K562 (cell line): ENCODE results near the gene ANO9. TPM values are rescaled to one million over a fixed set of nuclear protein-coding genes. Genes with fewer than 3 reads are reported as not detected.

Experiments
- CSDE1 ChIP-seq, 2 experiments: fragments of 450-650 bp; IDR thresholded peaks; 2 replicates each; pipeline ENCODE4 v1.6.1; 2016; ENCODE audit warnings: mild to moderate bottlenecking in 1 of 2
- NCOA2 ChIP-seq, 2 experiments: fragments of 450-650 bp; IDR thresholded peaks; 2 replicates each; pipeline ENCODE4 v1.6.1; 2018; ENCODE audit warnings: mild to moderate bottlenecking in 2 of 2, moderate library complexity in 1 of 2; ENCODE audit not compliant: partially characterized antibody in 2 of 2
- POLR2G ChIP-seq: fragments of 200-400 bp; formaldehyde crosslinking; IDR thresholded peaks from 2 replicates; pipeline ENCODE4 v1.6.1; 2017; ENCODE audit warnings: low read depth, mild to moderate bottlenecking, antibody characterized with exemption, low read length, moderate library complexity
- SNRNP70 ChIP-seq: fragments of 200-400 bp; formaldehyde crosslinking; optimal IDR thresholded peaks from 2 replicates; pipeline ENCODE3; 2017; ENCODE audit warnings: low read depth, low read length
- SOX6 ChIP-seq: fragments of 450-650 bp; IDR thresholded peaks from 2 replicates; pipeline ENCODE4 v1.6.1; 2014; ENCODE audit warnings: mild to moderate bottlenecking
- ZNF23 ChIP-seq: fragments of 250-450 bp; sonication (Bioruptor Pico); IDR thresholded peaks from 2 replicates; pipeline ENCODE4 v1.4.0; 2020; ENCODE audit warnings: mild to moderate bottlenecking
- polyA plus RNA-seq, 8 experiments: library from polyadenylated mRNA; depleted of rRNA in 4 of 8; stranded (reverse) in 5 of 8; unstranded in 3 of 8; fragments of >200 nt; fragmentation: Nextera tagmentation in 2 of 8; fragmentation: Illumina TruSeq in 1 of 8; extraction: Ambion mirVana in 2 of 8; extraction: Trizol in 1 of 8; gene quantifications; 2 replicates each; pipeline versions ENCODE4 v1.2.1 to v1.2.3, GENCODE V29; 2011 to 2014; ENCODE audit warnings: inconsistent platforms in 1 of 8, missing spikeins in 1 of 8
- total RNA-seq, 7 experiments: library from RNA; depleted of rRNA in 6 of 7; stranded (reverse); fragments of >200 nt in 6 of 7; fragmentation: Illumina TruSeq in 2 of 7; extraction: Trizol in 2 of 7; gene quantifications; 2 replicates each; pipeline versions ENCODE4 v1.2.1 to v1.2.3, GENCODE V29; 2011 to 2021; ENCODE audit warnings: low replicate concordance in 1 of 7
- TF ChIP-seq, protein P1 (sequence below): sonication (generic); formaldehyde crosslinking; IDR thresholded peaks from 2 replicates; pipeline ENCODE4 v1.8.0; 2022; ENCODE audit warnings: mild to moderate bottlenecking, missing genetic modification reagents
- TF ChIP-seq, protein P2 (sequence below): sonication (generic); formaldehyde crosslinking; IDR thresholded peaks from 2 replicates; pipeline ENCODE4 v1.8.1; 2023; ENCODE audit warnings: mild to moderate bottlenecking, missing genetic modification reagents

ANO9 gene
- total and polyA plus RNA-seq, 9 of the 15 experiments (the other 6 are each of a cell fraction or from before 2014, with no cell fraction given): 0.20 to 14.5 (median 4.5) TPM

DNA sequence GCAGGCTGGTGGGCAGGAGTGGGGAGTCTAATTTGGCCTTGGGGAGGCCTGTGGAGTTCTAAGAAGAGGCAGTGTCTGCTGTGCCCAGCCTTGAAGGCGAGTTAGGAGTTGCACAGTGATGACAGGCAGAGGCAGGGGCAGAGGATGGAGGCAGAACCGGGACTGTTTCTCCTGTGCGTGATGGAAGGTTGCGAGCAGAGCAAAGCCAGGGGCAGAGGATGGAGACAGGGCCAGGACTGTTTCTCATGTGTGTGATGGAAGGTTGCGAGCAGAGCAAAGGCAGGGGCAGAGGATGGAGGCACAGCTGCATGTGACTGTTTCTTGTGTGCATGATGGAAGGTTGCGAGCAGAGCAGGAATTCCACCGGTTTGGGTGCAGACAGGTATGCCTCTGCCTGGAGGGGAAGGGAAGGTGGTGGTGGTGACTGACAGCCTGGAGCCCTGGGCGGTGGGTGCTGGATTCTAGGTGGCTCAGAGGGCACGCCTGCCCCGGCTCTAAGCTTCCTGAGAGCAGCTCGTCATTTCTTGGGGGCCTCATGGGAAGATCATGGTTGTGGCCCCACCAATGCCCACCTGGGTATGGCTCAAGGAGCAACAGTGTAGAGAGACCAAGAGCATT is 63.8 kb downstream of the ANO9 start (continued):
- TF ChIP-seq, protein P1, sequence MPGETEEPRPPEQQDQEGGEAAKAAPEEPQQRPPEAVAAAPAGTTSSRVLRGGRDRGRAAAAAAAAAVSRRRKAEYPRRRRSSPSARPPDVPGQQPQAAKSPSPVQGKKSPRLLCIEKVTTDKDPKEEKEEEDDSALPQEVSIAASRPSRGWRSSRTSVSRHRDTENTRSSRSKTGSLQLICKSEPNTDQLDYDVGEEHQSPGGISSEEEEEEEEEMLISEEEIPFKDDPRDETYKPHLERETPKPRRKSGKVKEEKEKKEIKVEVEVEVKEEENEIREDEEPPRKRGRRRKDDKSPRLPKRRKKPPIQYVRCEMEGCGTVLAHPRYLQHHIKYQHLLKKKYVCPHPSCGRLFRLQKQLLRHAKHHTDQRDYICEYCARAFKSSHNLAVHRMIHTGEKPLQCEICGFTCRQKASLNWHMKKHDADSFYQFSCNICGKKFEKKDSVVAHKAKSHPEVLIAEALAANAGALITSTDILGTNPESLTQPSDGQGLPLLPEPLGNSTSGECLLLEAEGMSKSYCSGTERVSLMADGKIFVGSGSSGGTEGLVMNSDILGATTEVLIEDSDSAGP (CRISPR knock-in tag): no peak
- TF ChIP-seq POLR2G (no peak), CSDE1 (IDR thresholded peaks at IDR 0.05) (no peak), NCOA2 (IDR thresholded peaks at IDR 0.05; ENCODE audit: partially characterized antibody in 2 of 2) (no peak), SOX6 (no peak), ZNF23 (CRISPR knock-in tag) (no peak), SNRNP70 (no peak)
- TF ChIP-seq, protein P2, sequence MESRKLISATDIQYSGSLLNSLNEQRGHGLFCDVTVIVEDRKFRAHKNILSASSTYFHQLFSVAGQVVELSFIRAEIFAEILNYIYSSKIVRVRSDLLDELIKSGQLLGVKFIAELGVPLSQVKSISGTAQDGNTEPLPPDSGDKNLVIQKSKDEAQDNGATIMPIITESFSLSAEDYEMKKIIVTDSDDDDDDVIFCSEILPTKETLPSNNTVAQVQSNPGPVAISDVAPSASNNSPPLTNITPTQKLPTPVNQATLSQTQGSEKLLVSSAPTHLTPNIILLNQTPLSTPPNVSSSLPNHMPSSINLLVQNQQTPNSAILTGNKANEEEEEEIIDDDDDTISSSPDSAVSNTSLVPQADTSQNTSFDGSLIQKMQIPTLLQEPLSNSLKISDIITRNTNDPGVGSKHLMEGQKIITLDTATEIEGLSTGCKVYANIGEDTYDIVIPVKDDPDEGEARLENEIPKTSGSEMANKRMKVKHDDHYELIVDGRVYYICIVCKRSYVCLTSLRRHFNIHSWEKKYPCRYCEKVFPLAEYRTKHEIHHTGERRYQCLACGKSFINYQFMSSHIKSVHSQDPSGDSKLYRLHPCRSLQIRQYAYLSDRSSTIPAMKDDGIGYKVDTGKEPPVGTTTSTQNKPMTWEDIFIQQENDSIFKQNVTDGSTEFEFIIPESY: no peak
